Measurements from ENCODE around the gene ADAMTS10.
"Not testable (repeated sequence)": the region's sequence is repeated elsewhere in the genome, so short reads cannot be mapped to it uniquely, and the experiment has no call there.

ADAMTS10 gene

DNA sequence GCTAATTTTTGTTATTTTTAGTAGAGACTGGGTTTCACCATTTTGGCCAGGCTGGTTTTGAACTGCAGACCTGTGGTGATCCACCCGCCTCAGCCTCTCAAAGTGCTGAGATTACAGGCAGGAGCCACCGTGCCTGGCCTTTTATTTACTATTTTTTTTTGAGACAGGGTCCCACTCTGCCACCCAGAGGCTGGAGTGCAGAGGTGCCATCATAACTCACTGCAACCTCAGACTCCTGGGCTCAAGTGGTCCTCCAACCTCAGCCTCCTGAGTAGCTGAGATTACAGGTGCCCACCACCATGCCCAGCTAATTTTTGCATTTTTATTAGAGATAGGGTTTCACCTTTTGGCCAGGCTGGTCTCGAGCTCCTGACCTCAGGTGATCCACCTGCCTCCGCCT is 12.4 kb upstream of the ADAMTS10 start:
- not testable (repeated sequence) for DNase-seq

- DNase-seq = peak; percentile 28
Measured at GRCh38 chr19:8618751-8619150, 8.2 kb upstream of the ADAMTS10 start.

GRCh38 chr19:8617984-8618383 is 7.5 kb upstream of the ADAMTS10 start:
- DNase-seq = no peak

- not testable (repeated sequence) for DNase-seq
Measured at GRCh38 chr19:8617325-8617724, 6.8 kb upstream of the ADAMTS10 start.

GRCh38 chr19:8616861-8617260 is 6.3 kb upstream of the ADAMTS10 start:
- no peak for DNase-seq

DNA sequence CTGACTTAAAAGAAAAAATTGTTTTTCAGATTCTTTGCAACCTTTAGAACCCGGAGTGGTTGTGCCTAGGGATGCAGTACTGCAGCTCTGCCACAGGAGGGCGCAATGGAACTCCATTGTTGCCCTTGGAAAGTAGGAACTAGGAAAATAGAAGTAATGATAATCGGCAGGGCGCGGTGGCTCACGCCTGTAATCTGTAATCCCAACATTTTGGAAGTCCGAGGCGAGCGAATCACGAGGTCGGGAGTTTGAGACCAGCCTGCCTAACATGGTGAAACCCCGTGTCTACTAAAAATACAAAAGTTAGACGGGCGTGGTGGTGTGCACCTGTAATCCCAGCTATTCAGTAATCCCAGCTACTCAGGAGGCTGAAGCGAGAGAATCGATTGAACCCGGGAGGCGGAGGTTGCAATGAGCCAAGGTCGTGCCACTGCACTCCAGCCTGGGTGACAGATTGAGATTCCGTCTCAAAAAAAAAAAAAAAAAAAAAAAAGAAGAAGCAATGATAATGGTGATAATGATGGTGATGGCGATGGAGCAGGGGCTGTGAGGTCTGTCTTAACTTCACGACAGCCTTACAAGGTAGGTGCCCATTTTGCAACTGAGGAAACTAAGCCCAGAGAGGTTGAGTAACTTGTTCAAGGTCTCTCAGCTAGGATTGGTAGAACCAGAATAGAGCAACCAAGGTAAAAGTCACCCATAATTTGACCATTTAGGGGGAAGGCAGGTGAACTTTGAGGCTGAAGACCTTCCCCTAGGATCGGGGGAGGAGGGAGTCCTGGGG is 5.5 kb upstream of the ADAMTS10 start:
- peak; percentile 57 for DNase-seq

DNA sequence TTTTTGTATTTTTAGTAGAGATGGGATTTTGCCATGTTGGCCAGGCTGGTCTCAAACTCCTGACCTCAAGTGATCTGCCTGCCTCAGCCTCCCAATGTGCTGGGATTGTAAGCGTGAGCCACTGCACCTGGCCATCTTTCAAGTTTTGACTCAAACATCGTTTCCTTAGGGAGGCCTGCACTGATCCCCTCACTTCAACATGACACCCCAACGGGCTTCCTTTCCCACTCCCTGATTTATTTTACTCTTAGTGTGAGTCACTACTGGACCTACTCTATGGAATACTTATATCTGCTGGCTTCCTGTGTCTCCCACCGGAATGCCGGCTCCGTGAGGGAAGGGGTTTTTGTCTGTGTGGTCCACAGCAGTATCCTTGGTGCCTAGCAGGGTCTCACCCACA is 4.5 kb upstream of the ADAMTS10 start:
- no peak for DNase-seq

GRCh38 chr19:8614455-8614854 is 3.9 kb upstream of the ADAMTS10 start:
- DNase-seq = no peak

- no peak for DNase-seq
Measured at GRCh38 chr19:8612807-8613171, 2.3 kb upstream of the ADAMTS10 start.

- DNase-seq = peak; percentile 40
Measured at GRCh38 chr19:8611877-8612806, 1.6 kb upstream of the ADAMTS10 start.

DNA sequence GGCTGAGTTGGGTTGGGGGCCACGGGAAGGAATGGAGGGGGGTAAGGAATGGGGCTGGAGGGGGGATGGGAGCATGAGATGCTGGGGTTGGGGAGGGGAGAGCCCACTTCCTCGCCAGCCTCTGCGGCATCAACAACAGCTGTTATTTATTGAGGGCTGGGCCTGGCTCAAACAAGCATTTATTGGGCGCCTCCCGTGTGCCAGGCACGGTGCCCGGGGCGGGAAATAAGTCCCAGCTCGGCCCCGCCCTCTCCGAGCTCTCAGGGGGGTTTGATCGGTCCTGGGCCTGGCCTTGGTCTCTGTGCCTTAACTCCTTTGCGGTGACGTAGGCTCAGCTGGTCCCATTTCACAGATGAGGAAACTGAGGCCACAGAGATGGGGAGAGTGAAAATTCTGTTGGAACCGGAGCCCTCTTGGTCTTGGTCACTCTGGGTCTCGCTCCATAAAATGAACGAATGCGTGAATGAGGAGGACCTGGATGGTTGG is 919 bp upstream of the ADAMTS10 start:
- no peak for DNase-seq

GRCh38 chr19:8610936-8611300 is 403 bp upstream of the ADAMTS10 start:
- no peak for DNase-seq

DNA sequence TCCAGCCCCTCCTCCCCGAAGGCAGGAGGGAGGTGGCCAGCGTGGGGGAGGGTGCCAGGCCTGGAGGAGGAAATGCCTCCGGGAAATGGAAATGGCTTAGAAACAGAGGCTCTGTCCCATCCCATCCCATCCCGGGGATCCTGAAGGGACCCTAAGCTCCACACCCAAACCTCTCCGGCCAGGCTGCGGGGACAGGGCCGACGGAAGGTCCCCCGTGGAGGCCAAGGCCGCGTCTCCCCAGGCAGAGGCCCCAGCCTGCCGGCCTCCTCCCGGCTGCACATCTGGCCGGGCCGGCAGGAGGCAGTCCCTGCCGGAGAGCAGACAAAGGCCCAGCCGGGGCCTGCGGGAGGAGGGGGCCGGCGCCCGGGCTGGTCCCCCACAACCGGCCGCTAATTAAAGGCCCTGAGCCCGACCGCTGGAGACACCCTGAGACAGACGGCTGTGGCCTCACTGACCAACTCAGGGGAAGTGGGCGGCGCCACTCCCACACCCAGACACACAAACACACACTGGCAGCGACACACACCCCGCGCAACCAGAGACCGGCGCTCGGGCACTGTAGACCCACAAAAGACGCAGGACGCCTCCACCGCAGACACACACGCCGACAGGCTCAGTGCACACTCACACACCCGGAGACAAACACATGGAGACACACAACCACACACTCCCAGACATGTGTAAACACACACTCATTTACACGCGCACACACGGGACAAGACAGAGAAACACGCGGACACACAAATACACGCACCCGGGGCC is 1.1 kb downstream of the ADAMTS10 start:
- DNase-seq = peak; percentile 40

GRCh38 chr19:8608941-8609278 is 1.6 kb downstream of the ADAMTS10 start:
- DNase-seq = no peak

DNA sequence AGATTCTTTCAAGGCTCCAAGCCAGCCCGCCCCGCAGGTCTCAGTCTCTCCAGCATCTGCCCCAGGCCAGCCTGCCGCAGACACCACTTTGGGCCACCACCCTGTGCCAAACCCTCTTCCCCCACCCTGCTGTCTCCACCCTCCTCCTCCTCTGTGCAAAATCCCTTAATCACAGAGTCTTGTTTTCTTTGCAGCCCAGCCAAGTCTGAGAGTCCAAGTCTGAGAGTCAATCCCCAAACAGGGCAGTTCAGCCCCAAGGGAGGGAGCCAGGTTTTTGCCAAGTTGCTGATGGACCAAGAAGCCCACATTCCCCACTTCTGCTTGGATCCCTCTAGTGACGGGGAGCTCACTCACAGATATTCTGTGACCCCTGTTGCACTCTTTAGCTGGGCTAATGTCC is 3.1 kb downstream of the ADAMTS10 start:
- DNase-seq = no peak

DNA sequence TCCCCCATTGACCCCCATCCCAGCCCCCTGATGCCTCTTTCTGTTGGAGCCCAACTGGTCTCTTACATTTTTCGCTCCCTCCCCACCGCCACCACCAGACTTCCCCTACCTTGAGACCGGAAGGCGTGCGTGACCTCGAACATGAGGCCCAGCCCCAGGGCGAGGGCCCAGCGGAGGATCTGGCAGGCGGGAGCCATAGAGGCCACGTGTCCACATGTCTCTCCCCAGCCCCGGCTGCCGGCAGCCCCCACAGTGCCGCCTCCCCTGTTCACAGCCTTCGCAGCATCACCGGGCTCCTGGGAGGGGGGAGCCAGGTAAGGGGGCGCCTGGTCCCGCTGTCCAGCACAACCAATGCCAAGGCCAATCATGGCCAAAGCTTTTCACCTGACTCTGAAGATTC is 5.0 kb downstream of the ADAMTS10 start:
- no peak for DNase-seq

DNA sequence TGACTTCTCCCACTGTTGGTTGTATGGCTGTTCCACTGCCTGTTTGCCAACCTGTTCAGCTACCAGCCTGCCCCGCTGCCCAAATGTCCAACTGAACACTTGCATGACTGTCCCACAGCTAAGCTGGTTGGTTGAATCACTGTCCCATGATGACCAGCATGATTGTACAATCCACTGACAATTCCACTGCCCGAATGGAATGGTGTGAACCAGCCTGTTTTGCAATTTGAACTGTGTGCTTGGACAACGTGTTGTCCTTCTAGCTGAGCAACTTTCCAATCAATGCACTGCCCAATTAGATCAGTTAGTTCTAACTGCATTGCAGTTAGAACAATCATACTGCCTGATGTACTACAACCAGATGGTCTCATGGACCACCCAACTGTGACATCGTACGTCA is 8.7 kb downstream of the ADAMTS10 start:
- no peak for DNase-seq

DNA sequence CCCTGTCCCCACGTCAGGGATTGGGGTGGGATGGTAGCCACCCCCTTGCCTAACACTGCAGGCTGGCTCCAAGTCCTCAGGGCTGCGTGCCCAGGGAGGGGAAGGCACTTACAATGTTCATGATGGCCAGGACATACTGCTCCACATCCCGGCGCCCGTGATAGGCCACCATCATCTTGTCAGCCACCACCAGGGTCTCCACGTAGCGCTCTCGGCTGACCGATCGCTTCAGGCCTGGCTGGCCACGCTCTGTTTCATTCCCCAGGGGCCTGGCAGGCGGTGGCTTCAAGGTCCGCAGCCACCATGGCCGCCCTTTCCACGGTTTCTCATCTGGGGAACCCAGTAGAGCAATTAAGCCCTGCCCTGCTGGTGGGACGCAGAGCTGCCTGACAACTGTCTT is 9.7 kb downstream of the ADAMTS10 start:
- DNase-seq = no peak

- no peak for DNase-seq
Measured at GRCh38 chr19:8600064-8600463, 10.5 kb downstream of the ADAMTS10 start.

DNA sequence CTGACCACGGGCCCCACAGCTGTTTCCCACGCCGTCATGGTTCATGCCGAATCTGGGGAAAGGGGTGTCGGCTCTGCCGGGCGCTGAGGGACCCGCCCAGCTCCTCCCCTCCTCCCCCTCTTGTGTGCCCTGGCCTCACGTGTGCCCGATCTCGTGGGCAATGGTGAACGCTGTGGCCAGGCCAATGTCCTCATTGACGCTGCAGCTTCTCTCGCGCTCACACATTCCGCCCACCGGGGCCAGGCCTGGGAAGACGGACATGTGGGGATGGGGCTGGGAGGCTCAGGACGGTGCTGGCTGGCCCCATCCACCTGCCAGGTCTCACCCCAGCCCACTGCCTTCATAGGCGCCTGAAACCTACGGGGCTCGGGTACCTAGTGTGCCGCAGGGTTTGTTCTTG is 14.3 kb downstream of the ADAMTS10 start:
- DNase-seq = no peak

- DNase-seq = no peak
Measured at GRCh38 chr19:8595651-8596050, 14.9 kb downstream of the ADAMTS10 start.

- no peak for DNase-seq
Measured at GRCh38 chr19:8593931-8594330, 16.6 kb downstream of the ADAMTS10 start.

DNA sequence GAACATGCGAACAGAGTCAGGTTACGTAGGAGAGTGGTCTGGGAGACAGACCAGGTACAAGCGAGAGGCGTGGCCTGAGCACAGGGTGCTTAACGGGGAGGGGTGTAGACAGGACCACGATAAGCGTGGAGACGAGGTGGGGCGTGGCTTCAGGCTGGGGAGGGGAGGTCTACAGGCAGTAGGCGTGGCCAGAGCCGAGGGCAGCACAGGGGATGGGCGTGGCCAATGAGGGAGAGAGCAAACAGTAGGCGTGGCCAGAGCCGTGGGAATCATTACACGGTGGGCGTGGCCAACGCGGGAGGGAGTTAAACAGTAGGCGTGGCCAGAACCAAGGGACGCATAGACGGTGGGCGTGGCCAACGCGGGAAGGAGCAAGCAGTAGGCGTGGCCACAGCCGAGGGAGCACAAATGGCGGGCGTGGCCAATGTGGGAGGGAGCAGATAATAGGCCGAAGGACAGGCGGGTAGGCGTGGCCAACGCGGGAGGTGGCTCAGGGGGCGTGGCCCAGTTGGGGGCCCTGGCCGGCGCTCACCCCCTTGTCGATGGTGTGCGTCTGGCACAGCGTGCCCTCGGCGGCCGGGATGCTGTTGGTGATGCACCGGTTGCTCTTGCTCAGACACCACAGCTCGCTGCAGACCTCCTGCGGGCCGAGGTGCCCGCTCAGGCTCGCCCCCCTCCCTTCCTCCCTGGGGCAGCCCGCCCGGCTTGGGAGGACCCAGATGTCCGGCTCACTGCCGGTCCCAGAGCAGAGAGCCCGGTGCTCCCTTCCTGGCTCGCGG is 18.1 kb downstream of the ADAMTS10 start:
- peak; percentile 70 for DNase-seq

Measured in EL (cell line).